GM19043 (cell line): ENCODE data around the gene FER1L5.
"Not testable (repeated sequence)": the region's sequence is repeated elsewhere in the genome, so short reads cannot be mapped to it uniquely, and the experiment has no call there.

Experiments
- ATAC-seq: cut with Tn5 transposase; IDR thresholded peaks from one replicate; pipeline ENCODE4 v1.9.1; 2021; ENCODE audit warnings: low read depth; ENCODE audit not compliant: unreplicated experiment

The FER1L5 gene

GRCh38 chr2:96633641-96634040 is 8.9 kb upstream of the FER1L5 start:
- ATAC-seq = no peak

- no peak for ATAC-seq
Observed at GRCh38 chr2:96636551-96637171, 5.9 kb upstream of the FER1L5 start.

- ATAC-seq = peak; percentile 67
Observed at GRCh38 chr2:96637385-96638143, 5.0 kb upstream of the FER1L5 start.

GRCh38 chr2:96638144-96639121 is 4.1 kb upstream of the FER1L5 start, which contains the start of gene KANSL3:
Gene KANSL3, minus strand, starts transcription at chr2:96638312. Its CDS starts 1,177 bp downstream, at chr2:96637135.
- peak; percentile 43 for ATAC-seq

GRCh38 chr2:96647681-96648080 is 5.1 kb downstream of the FER1L5 start:
- no peak for ATAC-seq

GRCh38 chr2:96648306-96648930 is 5.9 kb downstream of the FER1L5 start:
- ATAC-seq = no peak

- no peak for ATAC-seq
Observed at GRCh38 chr2:96649342-96649741, 6.8 kb downstream of the FER1L5 start.

GRCh38 chr2:96651793-96652192 is 9.2 kb downstream of the FER1L5 start:
- ATAC-seq = no peak

- not testable (repeated sequence) for ATAC-seq
Observed at GRCh38 chr2:96654791-96655190, 12.2 kb downstream of the FER1L5 start.

- ATAC-seq = no peak
Observed at GRCh38 chr2:96655526-96655925, 13.0 kb downstream of the FER1L5 start.

GRCh38 chr2:96656540-96656939 is 14.0 kb downstream of the FER1L5 start:
- no peak for ATAC-seq

GRCh38 chr2:96661324-96661723 is 18.8 kb downstream of the FER1L5 start:
- no peak for ATAC-seq

- no peak for ATAC-seq
Observed at GRCh38 chr2:96662360-96662759, 19.8 kb downstream of the FER1L5 start.

- no peak for ATAC-seq
Observed at GRCh38 chr2:96663177-96663576, 20.6 kb downstream of the FER1L5 start.

GRCh38 chr2:96663829-96664228 is 21.3 kb downstream of the FER1L5 start:
- ATAC-seq = no peak

- ATAC-seq = no peak
Observed at GRCh38 chr2:96664366-96664925, 21.9 kb downstream of the FER1L5 start.

GRCh38 chr2:96665083-96665569 is 22.6 kb downstream of the FER1L5 start:
- no peak for ATAC-seq

GRCh38 chr2:96665717-96666116 is 23.2 kb downstream of the FER1L5 start:
- ATAC-seq = not testable (repeated sequence)

GRCh38 chr2:96668771-96669170 is 26.2 kb downstream of the FER1L5 start:
- ATAC-seq = no peak
